PC-9 (cell line): ENCODE measurements around the gene CSGALNACT2. TPM values are rescaled to one million over a fixed set of nuclear protein-coding genes. Genes with fewer than 3 reads are reported as not detected.

Experiments
- BruUV-seq: library from RNA; stranded (reverse); fragments of 400-500 nt; replicated peaks from 2 replicates; lab custom pipeline; 2021; lab: Mats Ljungman, UMichigan
- CTCF ChIA-PET: fragments of 300-600 bp; sonication (Branson Sonifier 250); formaldehyde crosslinking; loops from one replicate; lab custom pipeline; 2022; ENCODE audit warnings: antibody characterized with exemption; lab: Charles Lee
- POLR2A ChIA-PET: fragments of 300-600 bp; sonication (Branson Sonifier 250); formaldehyde crosslinking; loops from one replicate; lab custom pipeline; 2022; ENCODE audit warnings: antibody characterized with exemption; ENCODE audit not compliant: unreplicated experiment; lab: Charles Lee
- DNase-seq, 2 experiments: peaks; one replicate each; pipeline versions ENCODE4 v3.0.0 to v3.0.0-alpha.2; 2015 to 2022; ENCODE audit warnings: mixed read lengths in 1 of 2
- H2AFZ ChIP-seq: fragments of 200-600 bp; sonication (generic); 2 replicates; pipeline ENCODE4 v1.8.1; 2017; ENCODE audit warnings: antibody characterized with exemption
- H3F3A ChIP-seq: fragments of 200-600 bp; sonication (generic); 2 replicates; pipeline ENCODE4 v1.8.1; 2017; ENCODE audit warnings: antibody characterized with exemption, mild to moderate bottlenecking, low read depth; ENCODE audit not compliant: insufficient read depth
- H3K27ac ChIP-seq: fragments of 200-600 bp; sonication (generic); 2 replicates; pipeline ENCODE4 v1.6.1; 2016; ENCODE audit warnings: mixed run types
- H3K27me3 ChIP-seq: fragments of 200-600 bp; sonication (generic); 2 replicates; pipeline ENCODE4 v1.6.1; 2016; ENCODE audit warnings: low read depth, mixed run types; ENCODE audit not compliant: insufficient read depth
- H3K36me3 ChIP-seq: fragments of 200-600 bp; sonication (generic); 2 replicates; pipeline ENCODE4 v1.6.1; 2016; ENCODE audit warnings: low read depth, mixed run types
- H3K4me1 ChIP-seq: fragments of 200-600 bp; sonication (generic); replicated peaks from 2 replicates; pipeline ENCODE4 v1.6.1; 2016; ENCODE audit warnings: mixed run types; ENCODE audit not compliant: insufficient read depth
- H3K4me2 ChIP-seq: fragments of 200-600 bp; sonication (generic); 2 replicates; pipeline ENCODE4 v1.6.1; 2017; ENCODE audit warnings: mixed run types
- H3K4me3 ChIP-seq: fragments of 200-600 bp; sonication (generic); 2 replicates; pipeline ENCODE4 v1.6.1; 2016; ENCODE audit warnings: mixed run types
- H3K79me2 ChIP-seq: fragments of 200-600 bp; sonication (generic); 2 replicates; pipeline ENCODE4 v1.6.1; 2017; ENCODE audit warnings: low read depth, mixed run types
- H3K9me2 ChIP-seq: fragments of 200-600 bp; sonication (generic); 2 replicates; pipeline ENCODE4 v1.8.1; 2017; ENCODE audit warnings: mild to moderate bottlenecking; ENCODE audit not compliant: insufficient read depth
- H3K9me3 ChIP-seq: fragments of 200-600 bp; sonication (generic); 2 replicates; pipeline ENCODE4 v1.8.1; 2016; ENCODE audit warnings: low read depth; ENCODE audit not compliant: insufficient read depth
- H4K20me1 ChIP-seq: fragments of 200-600 bp; sonication (generic); 2 replicates; pipeline ENCODE4 v1.8.1; 2017; ENCODE audit not compliant: insufficient read depth
- EZH2 ChIP-seq: fragments of 200-600 bp; sonication (generic); IDR thresholded peaks from 2 replicates; pipeline ENCODE4 v1.8.0; 2017; ENCODE audit warnings: antibody characterized with exemption, low read depth
- intact Hi-C: fragments of 100-400 bp; cut with micrococcal nuclease; formaldehyde crosslinking; loops from one replicate; pipeline ENCODE4 v1.10.0; 2022; ENCODE audit not compliant: unreplicated experiment
- total RNA-seq: library from RNA; stranded (reverse); gene quantifications from 2 replicates; pipeline ENCODE4 v1.2.3, GENCODE V29; 2021
- TF ChIP-seq, protein P1 (sequence below): fragments of 200-600 bp; sonication (generic); conservative IDR thresholded peaks from 2 replicates; pipeline ENCODE4 v1.6.1; 2017; ENCODE audit warnings: mixed run types, antibody characterized with exemption, mild to moderate bottlenecking, moderate library complexity

CSGALNACT2 gene
- total RNA-seq, 1 experiment from 2014 or later = 7.2 TPM

DNA sequence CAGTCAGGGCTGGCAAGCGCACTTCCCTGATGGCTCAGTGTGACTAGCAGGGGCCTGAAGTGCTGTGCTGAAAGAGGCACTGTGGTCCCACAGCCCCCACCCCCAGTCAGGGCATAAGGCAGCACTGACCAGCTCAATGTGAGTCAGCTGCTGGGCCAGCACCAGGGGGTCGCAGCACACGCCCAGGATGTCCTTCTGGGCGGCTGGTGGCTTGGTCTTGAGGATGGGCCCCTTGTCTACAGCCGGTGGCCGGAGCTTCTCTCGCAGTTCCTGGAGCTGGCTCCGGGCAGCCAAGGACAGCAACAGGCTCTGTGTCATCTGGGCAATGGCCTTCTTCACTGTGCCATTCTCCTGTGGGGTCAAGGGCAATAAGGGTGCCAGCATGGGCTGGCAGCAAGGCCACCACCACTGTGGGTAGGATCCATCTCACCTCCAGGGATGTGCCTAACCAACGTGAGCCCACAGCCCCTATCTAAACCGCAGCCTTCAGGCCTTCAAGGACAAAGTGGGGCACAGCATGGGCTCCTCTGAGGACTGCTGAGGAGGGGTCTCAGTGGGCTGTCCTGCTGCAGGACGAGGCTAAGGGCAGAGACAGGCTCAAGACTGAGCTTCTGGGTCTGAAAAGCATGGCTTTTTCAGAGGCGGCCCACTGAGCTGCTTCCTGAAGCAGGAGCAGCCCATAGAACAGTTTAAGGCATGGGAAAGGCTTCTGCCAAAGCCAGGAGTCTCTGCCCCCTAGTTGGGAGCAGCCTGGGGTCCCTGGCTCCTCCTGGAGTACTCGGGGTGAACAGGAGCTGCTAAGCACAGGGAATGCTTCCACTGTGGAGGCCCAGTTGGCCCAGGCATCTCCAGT lies 62.5 kb downstream of the CSGALNACT2 start:
- H3K9me3 ChIP-seq = no peaks in the 10 kb centered on the region
- ChIA-PET POLR2A (no interaction called here), CTCF (interaction anchor here (0.6 kb wide), 1 partner anchor 226 kb away, joined by 9 read pairs; no protein-coding TSS in a partner anchor)
- no peaks in the 10 kb centered on the region for H3K9me2 ChIP-seq
- BruUV-seq = no TSS peak
- no peak for DNase-seq
- intact Hi-C loops = loop anchor here (5.0 to 10.0 kb wide), 3 partner anchors 96 to 336 kb away; no protein-coding TSS in a partner anchor
- H3K36me3 ChIP-seq = no peaks in the 10 kb centered on the region
- no peak overlapping the region for H3K27ac ChIP-seq
- no peak overlapping the region for H3K4me3 ChIP-seq
- H3K4me2 ChIP-seq = no peak overlapping the region
- no peaks in the 10 kb centered on the region for H3K79me2 ChIP-seq
- TF ChIP-seq, protein P1, sequence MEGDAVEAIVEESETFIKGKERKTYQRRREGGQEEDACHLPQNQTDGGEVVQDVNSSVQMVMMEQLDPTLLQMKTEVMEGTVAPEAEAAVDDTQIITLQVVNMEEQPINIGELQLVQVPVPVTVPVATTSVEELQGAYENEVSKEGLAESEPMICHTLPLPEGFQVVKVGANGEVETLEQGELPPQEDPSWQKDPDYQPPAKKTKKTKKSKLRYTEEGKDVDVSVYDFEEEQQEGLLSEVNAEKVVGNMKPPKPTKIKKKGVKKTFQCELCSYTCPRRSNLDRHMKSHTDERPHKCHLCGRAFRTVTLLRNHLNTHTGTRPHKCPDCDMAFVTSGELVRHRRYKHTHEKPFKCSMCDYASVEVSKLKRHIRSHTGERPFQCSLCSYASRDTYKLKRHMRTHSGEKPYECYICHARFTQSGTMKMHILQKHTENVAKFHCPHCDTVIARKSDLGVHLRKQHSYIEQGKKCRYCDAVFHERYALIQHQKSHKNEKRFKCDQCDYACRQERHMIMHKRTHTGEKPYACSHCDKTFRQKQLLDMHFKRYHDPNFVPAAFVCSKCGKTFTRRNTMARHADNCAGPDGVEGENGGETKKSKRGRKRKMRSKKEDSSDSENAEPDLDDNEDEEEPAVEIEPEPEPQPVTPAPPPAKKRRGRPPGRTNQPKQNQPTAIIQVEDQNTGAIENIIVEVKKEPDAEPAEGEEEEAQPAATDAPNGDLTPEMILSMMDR = no peak
- TF ChIP-seq EZH2 = no peak
- no peaks in the 10 kb centered on the region for H4K20me1 ChIP-seq
- H3K4me1 ChIP-seq = peaks cover 6% of the 10 kb centered on the region; the same call in 1 of the 2 replicates
- peaks cover 6% of the 10 kb centered on the region; the same call in 1 of the 2 replicates for H3F3A ChIP-seq
- H3K27me3 ChIP-seq = no peaks in the 10 kb centered on the region
- H2AFZ ChIP-seq = no peak overlapping the region

DNA sequence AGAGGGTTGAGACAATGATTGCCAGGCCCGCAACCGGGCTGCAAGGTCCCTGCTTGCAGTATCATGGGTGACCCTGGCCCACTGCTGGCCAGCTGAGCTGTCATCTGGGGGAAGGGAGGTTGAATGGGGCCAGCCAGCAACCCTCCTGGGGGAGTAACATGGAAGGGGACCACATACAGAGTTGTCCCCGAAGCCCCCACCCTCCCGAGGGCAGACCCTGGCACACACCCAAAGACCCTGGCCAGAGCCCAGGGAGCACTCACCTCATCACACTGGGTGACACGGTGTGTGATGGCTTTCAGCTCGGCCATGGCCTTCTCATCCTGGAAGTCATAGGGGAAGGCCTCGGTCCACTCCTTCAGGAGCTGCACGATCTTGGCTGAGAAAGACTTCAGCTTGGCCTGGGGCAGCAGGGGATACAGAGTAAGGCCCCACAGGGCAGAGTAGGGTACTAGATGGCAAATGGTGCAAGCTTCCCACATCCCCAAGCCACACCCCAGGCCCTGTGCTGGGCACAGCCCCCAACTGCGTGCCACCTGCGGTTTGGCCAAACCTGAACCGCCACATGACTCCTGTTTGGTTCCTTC lies 63.4 kb downstream of the CSGALNACT2 start:
- no peak overlapping the region for H3K27ac ChIP-seq
- H3F3A ChIP-seq = peaks cover 6% of the 10 kb centered on the region; the same call in 1 of the 2 replicates
- TF ChIP-seq, protein P1 = no peak
- TF ChIP-seq EZH2 = no peak
- no peaks in the 10 kb centered on the region for H3K36me3 ChIP-seq
- ChIA-PET CTCF (interaction anchor here (0.5 to 0.9 kb wide), 2 partner anchors 62 to 130 kb away, joined by 3 to 4 read pairs; no protein-coding TSS in a partner anchor), POLR2A (no interaction called here)
- BruUV-seq = TSS peak; percentile 41
- no peaks in the 10 kb centered on the region for H3K79me2 ChIP-seq
- peak overlapping the region; percentile 61 for H3K4me2 ChIP-seq
- intact Hi-C loops = loop anchor here (5.0 to 10.0 kb wide), 3 partner anchors 97 to 337 kb away; no protein-coding TSS in a partner anchor
- peaks cover 6% of the 10 kb centered on the region; the same call in 1 of the 2 replicates for H3K4me1 ChIP-seq
- no peaks in the 10 kb centered on the region for H3K9me3 ChIP-seq
- no peak for DNase-seq
- no peaks in the 10 kb centered on the region for H3K27me3 ChIP-seq
- H4K20me1 ChIP-seq = no peaks in the 10 kb centered on the region
- no peak overlapping the region for H2AFZ ChIP-seq
- peak overlapping the region; percentile 57; the same call in 1 of the 2 replicates for H3K4me3 ChIP-seq
- no peaks in the 10 kb centered on the region for H3K9me2 ChIP-seq

DNA sequence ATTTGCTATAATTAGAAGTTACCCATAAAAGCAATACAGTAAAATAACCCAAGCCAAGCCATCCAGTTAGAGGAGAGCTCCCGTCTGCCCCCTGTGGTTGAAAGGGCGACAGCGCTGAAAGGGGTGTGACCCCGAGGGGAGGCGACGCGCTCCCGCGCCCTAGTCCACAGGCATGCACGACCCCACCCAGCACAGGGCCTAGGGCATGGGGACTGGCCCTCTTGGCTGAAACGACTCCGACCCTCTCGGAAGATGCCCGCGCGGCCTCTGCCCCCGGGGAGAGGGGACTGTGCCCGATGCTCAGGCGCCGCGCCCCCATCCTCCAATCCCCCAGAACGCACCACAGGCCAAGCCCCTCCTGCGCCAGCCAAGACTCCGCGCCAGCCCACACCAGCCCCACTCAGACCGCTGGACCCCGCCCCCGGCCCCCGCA lies 64.0 kb downstream of the CSGALNACT2 start:
- ChIA-PET POLR2A (no interaction called here), CTCF (interaction anchor here (0.5 to 0.9 kb wide), 5 partner anchors 15 to 146 kb away, joined by 3 to 10 read pairs (median 4); no protein-coding TSS in a partner anchor)
- H3K9me2 ChIP-seq = no peaks in the 10 kb centered on the region
- BruUV-seq = no TSS peak
- no peaks in the 10 kb centered on the region for H3K36me3 ChIP-seq
- TF ChIP-seq EZH2 = no peak
- TF ChIP-seq, protein P1 = peak; percentile 70
- peak overlapping the region; percentile 61 for H3K4me2 ChIP-seq
- no peaks in the 10 kb centered on the region for H3K9me3 ChIP-seq
- H3K79me2 ChIP-seq = no peaks in the 10 kb centered on the region
- H3K27me3 ChIP-seq = no peaks in the 10 kb centered on the region
- peaks cover 6% of the 10 kb centered on the region; the same call in 1 of the 2 replicates for H3K4me1 ChIP-seq
- intact Hi-C loops = loop anchor here (5.0 to 10.0 kb wide), 3 partner anchors 97 to 337 kb away; no protein-coding TSS in a partner anchor
- H2AFZ ChIP-seq = peak overlapping the region; percentile 41; the same call in 1 of the 2 replicates
- no peak overlapping the region for H3K27ac ChIP-seq
- H3F3A ChIP-seq = peaks cover 6% of the 10 kb centered on the region; the same call in 1 of the 2 replicates
- H3K4me3 ChIP-seq = peak overlapping the region; percentile 57; the same call in 1 of the 2 replicates
- no peaks in the 10 kb centered on the region for H4K20me1 ChIP-seq
- peak in 1 of 2 experiments; percentile 61 for DNase-seq
